ENCODE data around the gene PRX. TPM values are rescaled to one million over a fixed set of nuclear protein-coding genes. Genes with fewer than 3 reads are reported as not detected.

PRX gene
- total and polyA plus RNA-seq, 9 of the 15 experiments (the other 6 are each of a cell fraction or from before 2014, with no cell fraction given): 0.65 to 3.5 (median 1.7) TPM; not detected in 2

GRCh38 chr19:40420766-40421765 lies 7.9 kb upstream of the PRX start (continued):
- TF ChIP-seq BCLAF1 (IDR thresholded peaks at IDR 0.05; ENCODE audit: borderline replicate concordance in 1 of 2, control insufficient read depth in 1 of 2, low read depth in 2 of 2, low read length in 1 of 2): no peak
- no peak for TF ChIP-seq EP300 (IDR thresholded peaks at IDR 0.05; ENCODE audit: low read length)
- no peak for TF ChIP-seq SMARCA4 (IDR thresholded peaks at IDR 0.05)
- no peak for TF ChIP-seq MTF1 (CRISPR knock-in tag; IDR thresholded peaks at IDR 0.05; ENCODE audit: borderline replicate concordance)
- TF ChIP-seq CHAMP1 (IDR thresholded peaks at IDR 0.05): no peak
- TF ChIP-seq SFPQ (IDR thresholded peaks at IDR 0.05; ENCODE audit: low read depth, low read length): no peak
- no peak for TF ChIP-seq SIN3B (IDR thresholded peaks at IDR 0.05; ENCODE audit: low read depth)
- no peak for TF ChIP-seq IRF9 (tag; IDR thresholded peaks at IDR 0.05)
- TF ChIP-seq ZFX (CRISPR knock-in tag; IDR thresholded peaks at IDR 0.05): peak; percentile 93
- TF ChIP-seq FOXJ3 (CRISPR knock-in tag; IDR thresholded peaks at IDR 0.05): no peak
- TF ChIP-seq E2F6 (IDR thresholded peaks at IDR 0.05; ENCODE audit: borderline replicate concordance in 1 of 2, extremely low read depth in 1 of 2, insufficient read depth in 1 of 2, insufficient read length in 1 of 2, low read depth in 1 of 2, low read length in 1 of 2, poor library complexity in 1 of 2, severe bottlenecking in 1 of 2): peak in 1 of 2 experiments; percentile 79
- TF ChIP-seq USF2 (CRISPR knock-in tag; IDR thresholded peaks at IDR 0.05): no peak
- no peak for TF ChIP-seq ZNF140 (CRISPR knock-in tag; IDR thresholded peaks at IDR 0.05)
